A673 (cell line): Measurements from ENCODE around the gene GRPEL2.

Experiments used
- CTCF ChIP-seq: fragments of 300-800, 200-600 bp; sonication (generic); conservative IDR thresholded peaks from 2 replicates; pipeline ENCODE4 v1.5.1; 2017; ENCODE audit warnings: low read depth, mild to moderate bottlenecking, antibody characterized with exemption, low read length, moderate library complexity, mixed read lengths
- EZH2 ChIP-seq: fragments of 200-600 bp; sonication (generic); IDR thresholded peaks from 2 replicates; pipeline ENCODE4 v1.6.1; 2017; ENCODE audit warnings: borderline replicate concordance, low read depth, mild to moderate bottlenecking, mixed read lengths, antibody characterized with exemption, low read length; ENCODE audit not compliant: poor library complexity, severe bottlenecking

- TF ChIP-seq CTCF (no peak), EZH2 (no peak)
These were observed 6.9 kb upstream of the GRPEL2 start for GRCh38 chr5:149338364-149338763.
